Measurements from ENCODE around the gene FCF1.
A peak's percentile ranks its signal among the peaks of the same experiment; 100 is the strongest.

FCF1 gene, protein sequence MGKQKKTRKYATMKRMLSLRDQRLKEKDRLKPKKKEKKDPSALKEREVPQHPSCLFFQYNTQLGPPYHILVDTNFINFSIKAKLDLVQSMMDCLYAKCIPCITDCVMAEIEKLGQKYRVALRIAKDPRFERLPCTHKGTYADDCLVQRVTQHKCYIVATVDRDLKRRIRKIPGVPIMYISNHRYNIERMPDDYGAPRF

DNA sequence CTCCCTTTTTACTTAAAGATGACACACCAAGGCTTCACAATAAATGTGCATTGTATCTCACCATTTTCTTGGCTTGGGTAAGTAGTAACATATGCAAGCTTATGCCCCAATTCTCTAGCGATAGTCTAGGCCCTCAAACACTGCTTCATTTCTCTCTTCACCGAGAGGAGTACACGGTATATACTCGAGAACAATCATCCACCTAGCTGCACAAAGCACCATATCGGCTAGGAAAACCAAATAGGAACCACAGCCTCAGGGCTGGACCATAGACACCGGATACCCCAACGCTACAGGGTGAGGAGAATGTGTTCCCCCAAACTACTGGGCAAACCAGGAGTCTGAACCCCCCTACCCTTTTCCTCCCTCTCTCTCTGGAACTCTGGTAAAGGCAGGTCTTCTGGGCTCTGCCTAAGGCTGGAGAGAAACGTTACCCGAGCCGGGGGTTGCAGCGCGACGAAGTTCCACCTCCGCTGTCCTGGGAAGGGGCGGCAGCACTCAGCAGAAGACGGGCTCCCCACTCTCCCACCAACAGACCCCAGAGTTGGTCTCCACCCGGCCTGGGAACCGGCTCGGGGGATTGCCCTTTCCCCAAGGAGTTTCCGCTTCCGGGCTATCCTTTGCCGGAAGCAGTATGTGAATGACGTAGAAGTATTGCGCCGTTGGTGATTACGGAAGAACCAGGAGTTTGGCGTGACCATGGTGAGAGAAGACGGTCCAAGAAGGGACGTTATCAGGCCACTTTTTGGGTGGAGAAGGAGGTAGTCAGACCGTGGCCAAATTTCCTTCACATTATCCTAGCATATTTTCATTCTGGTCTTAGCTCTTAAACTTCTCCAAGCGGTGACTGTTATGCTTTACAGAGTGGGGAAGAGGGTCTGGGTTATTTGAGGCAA lies at the start of gene FCF1, which contains the start of gene AREL1:
Gene FCF1 (plus strand): TSS at position 646 of the 896 bp plus-strand sequence. CDS start 54 bp downstream, at position 700.
Gene AREL1 (minus strand): TSS at position 582 of the 896 bp plus-strand sequence. CDS start 27,465 bp downstream, outside the sequence.
- peak; percentile 94 for DNase-seq (ENCODE audit: low spot score)
- no peak for TF ChIP-seq CTCF (IDR thresholded peaks at IDR 0.05; ENCODE audit: borderline replicate concordance, control extremely low read depth, extremely low read depth, insufficient read depth, missing control alignments)
- in situ Hi-C loops (cut with MboI; ENCODE audit: low sequenced_read_pairs, unreplicated experiment): no loop called here

- TF ChIP-seq CTCF (IDR thresholded peaks at IDR 0.05; ENCODE audit: borderline replicate concordance, control extremely low read depth, extremely low read depth, insufficient read depth, missing control alignments): no peak
- no peak for DNase-seq (ENCODE audit: low spot score)
- in situ Hi-C loops (cut with MboI; ENCODE audit: low sequenced_read_pairs, unreplicated experiment): no loop called here
Measured at GRCh38 chr14:74663884-74664283, 49.1 kb upstream of the FCF1 start.

GRCh38 chr14:74664717-74665116 lies 48.2 kb upstream of the FCF1 start:
- TF ChIP-seq CTCF (IDR thresholded peaks at IDR 0.05; ENCODE audit: borderline replicate concordance, control extremely low read depth, extremely low read depth, insufficient read depth, missing control alignments): no peak
- DNase-seq (ENCODE audit: low spot score): no peak
- in situ Hi-C loops (cut with MboI; ENCODE audit: low sequenced_read_pairs, unreplicated experiment): no loop called here

GRCh38 chr14:74667758-74668157 lies 45.2 kb upstream of the FCF1 start:
- DNase-seq (ENCODE audit: low spot score): no peak
- in situ Hi-C loops (cut with MboI; ENCODE audit: low sequenced_read_pairs, unreplicated experiment): no loop called here
- TF ChIP-seq CTCF (IDR thresholded peaks at IDR 0.05; ENCODE audit: borderline replicate concordance, control extremely low read depth, extremely low read depth, insufficient read depth, missing control alignments): no peak

- no peak for TF ChIP-seq CTCF (IDR thresholded peaks at IDR 0.05; ENCODE audit: borderline replicate concordance, control extremely low read depth, extremely low read depth, insufficient read depth, missing control alignments)
- DNase-seq (ENCODE audit: low spot score): no peak
- in situ Hi-C loops (cut with MboI; ENCODE audit: low sequenced_read_pairs, unreplicated experiment): no loop called here
Measured at GRCh38 chr14:74669256-74669655, 43.7 kb upstream of the FCF1 start.

DNA sequence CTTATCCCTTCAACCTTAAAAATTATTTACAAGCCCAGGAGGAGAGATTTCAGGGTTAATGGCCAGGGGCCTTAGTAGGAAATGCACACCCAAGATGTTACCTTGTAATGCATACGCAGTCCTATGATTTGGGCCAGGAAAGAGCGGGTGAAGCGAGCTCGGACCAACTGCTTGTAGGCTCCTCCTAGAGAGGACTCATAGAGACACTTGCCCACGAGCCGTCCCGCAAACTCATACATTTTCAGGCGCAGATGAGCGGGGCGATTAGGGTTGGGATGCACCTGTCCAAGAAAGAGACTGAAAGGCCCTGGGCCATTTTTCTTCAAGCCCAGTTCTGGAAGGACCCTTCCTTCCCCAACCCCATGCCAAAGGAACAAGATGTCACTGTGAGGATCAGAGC lies 43.1 kb upstream of the FCF1 start:
- DNase-seq (ENCODE audit: low spot score): no peak
- in situ Hi-C loops (cut with MboI; ENCODE audit: low sequenced_read_pairs, unreplicated experiment): no loop called here
- no peak for TF ChIP-seq CTCF (IDR thresholded peaks at IDR 0.05; ENCODE audit: borderline replicate concordance, control extremely low read depth, extremely low read depth, insufficient read depth, missing control alignments)

All from GM13976 (cell line).